Inflammatory macrophage (primary cell): ENCODE measurements around the gene MYO10.

Experiments
- DNase-seq, 2 donors: peaks; one replicate each; pipeline ENCODE4 v3.0.0-alpha.2; 2020 to 2022

Gene MYO10

GRCh38 chr5:16943846-16944678 is 8.0 kb upstream of the MYO10 start:
- no peak for DNase-seq

- DNase-seq, result peak; percentile 26 to 48
These were observed 1.5 kb upstream of the MYO10 start for GRCh38 chr5:16937503-16938161.

GRCh38 chr5:16936989-16937438 is 926 bp upstream of the MYO10 start:
- no peak for DNase-seq

GRCh38 chr5:16935231-16936149 is 598 bp downstream of the MYO10 start:
- DNase-seq, result peak in 1 of 2 donors; percentile 35

- no peak for DNase-seq
These were observed 1.4 kb downstream of the MYO10 start for GRCh38 chr5:16934677-16935153.

- peak; percentile 47 to 55 for DNase-seq
These were observed 2.0 kb downstream of the MYO10 start for GRCh38 chr5:16934123-16934522.

- no peak for DNase-seq
These were observed 2.8 kb downstream of the MYO10 start for GRCh38 chr5:16933337-16933736.

GRCh38 chr5:16932401-16932800 is 3.7 kb downstream of the MYO10 start:
- DNase-seq, result no peak

GRCh38 chr5:16931334-16932110 is 4.6 kb downstream of the MYO10 start:
- peak in 1 of 2 donors; percentile 2 for DNase-seq

GRCh38 chr5:16930496-16930895 is 5.6 kb downstream of the MYO10 start:
- DNase-seq, result no peak

GRCh38 chr5:16929831-16930230 is 6.3 kb downstream of the MYO10 start:
- no peak for DNase-seq

- DNase-seq, result no peak
These were observed 6.7 kb downstream of the MYO10 start for GRCh38 chr5:16929347-16929746.

- DNase-seq, result no peak
These were observed 8.5 kb downstream of the MYO10 start for GRCh38 chr5:16927613-16928012.

- DNase-seq, result peak; percentile 12 to 36
These were observed 9.7 kb downstream of the MYO10 start for GRCh38 chr5:16926417-16926816.

GRCh38 chr5:16924206-16924605 is 11.9 kb downstream of the MYO10 start:
- DNase-seq, result no peak

- no peak for DNase-seq
These were observed 13.7 kb downstream of the MYO10 start for GRCh38 chr5:16922430-16922829.

GRCh38 chr5:16921211-16921610 is 14.9 kb downstream of the MYO10 start:
- no peak for DNase-seq

GRCh38 chr5:16920109-16920816 is 15.8 kb downstream of the MYO10 start:
- DNase-seq, result no peak

GRCh38 chr5:16918891-16919671 is 17.0 kb downstream of the MYO10 start:
- no peak for DNase-seq

GRCh38 chr5:16918156-16918555 is 17.9 kb downstream of the MYO10 start:
- DNase-seq, result no peak
